Smooth muscle cell (in vitro differentiated cells): ENCODE measurements around the gene DCTN4. TPM values are rescaled to one million over a fixed set of nuclear protein-coding genes. Genes with fewer than 3 reads are reported as not detected.
"Not testable (repeated sequence)": the region's sequence is repeated elsewhere in the genome, so short reads cannot be mapped to it uniquely, and the experiment has no call there.

Source experiments
- DNase-seq: peaks from one replicate; lab custom pipeline; 2025; ENCODE audit not compliant: unreplicated experiment; lab: John Stamatoyannopoulos, UW
- H2AFZ ChIP-seq: fragments of 200-600 bp; sonication (generic); 2 replicates; pipeline ENCODE4 v1.6.0; 2016; ENCODE audit warnings: antibody characterized with exemption, low read depth, mild to moderate bottlenecking
- H3F3A ChIP-seq: fragments of 200-600 bp; sonication (generic); 2 replicates; pipeline ENCODE4 v1.6.0; 2017; ENCODE audit warnings: antibody characterized with exemption, low read depth
- H3K27ac ChIP-seq: fragments of 200-600 bp; sonication (generic); 2 replicates; pipeline ENCODE4 v1.5.1; 2016; ENCODE audit warnings: low read depth, mild to moderate bottlenecking
- H3K27me3 ChIP-seq: fragments of 200-600 bp; sonication (generic); 2 replicates; pipeline ENCODE4 v1.6.1; 2016; ENCODE audit warnings: low read depth, mild to moderate bottlenecking
- H3K36me3 ChIP-seq: fragments of 200-600 bp; sonication (generic); 2 replicates; pipeline ENCODE4 v1.5.1; 2016; ENCODE audit warnings: low read depth
- H3K4me1 ChIP-seq: fragments of 200-600 bp; sonication (generic); 2 replicates; pipeline ENCODE4 v1.5.1; 2016; ENCODE audit warnings: low read depth
- H3K4me2 ChIP-seq: fragments of 200-600 bp; sonication (generic); 2 replicates; pipeline ENCODE4 v1.6.0; 2016; ENCODE audit warnings: mild to moderate bottlenecking
- H3K4me3 ChIP-seq: fragments of 200-600 bp; sonication (generic); 2 replicates; pipeline ENCODE4 v1.5.1; 2016; ENCODE audit warnings: mild to moderate bottlenecking
- H3K79me2 ChIP-seq: fragments of 200-600 bp; sonication (generic); 2 replicates; pipeline ENCODE4 v1.6.0; 2016; ENCODE audit warnings: low read depth, mild to moderate bottlenecking
- H3K9ac ChIP-seq: fragments of 200-600 bp; sonication (generic); 2 replicates; pipeline ENCODE4 v1.6.0; 2016; ENCODE audit warnings: low read depth
- H3K9me3 ChIP-seq: fragments of 200-600 bp; sonication (generic); replicated peaks from 2 replicates; pipeline ENCODE4 v1.5.1; 2016; ENCODE audit warnings: low read depth
- H4K20me1 ChIP-seq: fragments of 200-600 bp; sonication (generic); 2 replicates; pipeline ENCODE4 v1.6.0; 2016; ENCODE audit warnings: low read depth
- CTCF ChIP-seq: fragments of 200-600 bp; sonication (generic); IDR thresholded peaks from 2 replicates; pipeline ENCODE4 v1.5.1; 2017; ENCODE audit warnings: borderline replicate concordance, mild to moderate bottlenecking, antibody characterized with exemption; ENCODE audit not compliant: insufficient read depth, poor library complexity, severe bottlenecking
- WGBS: methylation state at CpG from one replicate; pipeline ENCODE4 v1.1.7; 2016; ENCODE audit warnings: low lambda C conversion rate; 5-methylcytosine and 5-hydroxymethylcytosine counted together
- polyA plus RNA-seq: library from polyadenylated mRNA; unstranded; fragments of >200 nt; fragmentation: Nextera tagmentation; extraction: Ambion mirVana; gene quantifications from 2 replicates; pipeline ENCODE4 v1.2.1, GENCODE V29; 2016
- total RNA-seq: library from RNA; depleted of rRNA; stranded (reverse); fragments of >200 nt; gene quantifications from 2 replicates; pipeline ENCODE4 v1.2.3, GENCODE V29; 2014

The DCTN4 gene
- total and polyA plus RNA-seq, 2 experiments from 2014 or later, result 38.7 to 77.7 TPM

GRCh38 chr5:150797384-150797783, 38.6 kb upstream of the DCTN4 start:
- no peak overlapping the region for H3K4me2 ChIP-seq
- peaks cover 3% of the 10 kb centered on the region for H3K4me1 ChIP-seq
- WGBS, result 100% methylated on average over 2 of the region's 2 CpGs
- peaks cover 46% of the 10 kb centered on the region for H3K79me2 ChIP-seq
- no peak overlapping the region for H3K4me3 ChIP-seq
- no peak overlapping the region for H2AFZ ChIP-seq
- H3K9me3 ChIP-seq, result no peaks in the 10 kb centered on the region
- H3K27ac ChIP-seq, result no peak overlapping the region
- no peak overlapping the region for H3K9ac ChIP-seq
- no peak for TF ChIP-seq CTCF
- H3F3A ChIP-seq, result peaks cover 29% of the 10 kb centered on the region
- H3K36me3 ChIP-seq, result peaks cover 10% of the 10 kb centered on the region
- peaks cover 25% of the 10 kb centered on the region for H4K20me1 ChIP-seq
- DNase-seq, result no peak
- H3K27me3 ChIP-seq, result no peaks in the 10 kb centered on the region

GRCh38 chr5:150794927-150795326, 36.1 kb upstream of the DCTN4 start:
- Histone ChIP-seq H2AFZ (no peak overlapping the region), H3F3A (peaks cover 49% of the 10 kb centered on the region), H3K27ac (no peak overlapping the region), H3K36me3 (peaks cover 10% of the 10 kb centered on the region), H3K4me1 (peaks cover 26% of the 10 kb centered on the region), H3K4me3 (no peak overlapping the region), H3K79me2 (peaks cover 65% of the 10 kb centered on the region), H3K27me3 (no peaks in the 10 kb centered on the region), H3K4me2 (no peak overlapping the region), H3K9ac (no peak overlapping the region), H4K20me1 (peaks cover 25% of the 10 kb centered on the region), H3K9me3 (no peaks in the 10 kb centered on the region)
- no peak for DNase-seq
- TF ChIP-seq CTCF, result no peak
- WGBS, result 48% methylated on average over 2 of the region's 2 CpGs

- H3F3A ChIP-seq, result peaks cover 54% of the 10 kb centered on the region
- peaks cover 40% of the 10 kb centered on the region for H3K4me1 ChIP-seq
- not testable (repeated sequence) for H3K9ac ChIP-seq, H3K9me3 ChIP-seq, DNase-seq, H3K27me3 ChIP-seq, H3K4me3 ChIP-seq, H2AFZ ChIP-seq
- H3K4me2 ChIP-seq, result peak overlapping the region; percentile 3
- peaks cover 79% of the 10 kb centered on the region for H3K79me2 ChIP-seq
- WGBS, result 41% methylated on average over 2 of the region's 2 CpGs
- H3K36me3 ChIP-seq, result peaks cover 10% of the 10 kb centered on the region
- peak overlapping the region; percentile 98 for H3K27ac ChIP-seq
- peaks cover 25% of the 10 kb centered on the region for H4K20me1 ChIP-seq
Observed at GRCh38 chr5:150793423-150793888, 34.6 kb upstream of the DCTN4 start.

GRCh38 chr5:150791536-150791935, 32.7 kb upstream of the DCTN4 start:
- Histone ChIP-seq H2AFZ (no peak overlapping the region), H4K20me1 (peaks cover 20% of the 10 kb centered on the region), H3K9ac (peak overlapping the region; percentile 73), H3K9me3 (no peaks in the 10 kb centered on the region), H3K79me2 (peaks cover 94% of the 10 kb centered on the region), H3K27me3 (no peaks in the 10 kb centered on the region), H3K4me3 (peak overlapping the region; percentile 17), H3K36me3 (peaks cover 10% of the 10 kb centered on the region), H3F3A (peaks cover 53% of the 10 kb centered on the region), H3K27ac (peak overlapping the region; percentile 98), H3K4me2 (peak overlapping the region; percentile 83), H3K4me1 (peaks cover 57% of the 10 kb centered on the region)
- no peak for DNase-seq
- TF ChIP-seq CTCF, result no peak
